Parathyroid adenoma (tissue), 2 donors: ENCODE data around the gene IBA57.
A peak's percentile ranks its signal among the peaks of the same experiment; 100 is the strongest.

Experiments used
- H2AFZ ChIP-seq: fragments of 300-600 bp; sonication (generic); one replicate; pipeline ENCODE4 v1.7.0; 2017; ENCODE audit warnings: antibody characterized with exemption, mild to moderate bottlenecking
- H3K27ac ChIP-seq: fragments of 300-600 bp; sonication (generic); one replicate; pipeline ENCODE4 v1.7.0; 2017
- H3K27me3 ChIP-seq: fragments of 300-600 bp; sonication (generic); one replicate; pipeline ENCODE4 v1.7.0; 2017; ENCODE audit warnings: low read length; ENCODE audit not compliant: control insufficient read depth, insufficient read depth
- H3K36me3 ChIP-seq: fragments of 300-600 bp; sonication (generic); one replicate; pipeline ENCODE4 v1.7.0; 2017; ENCODE audit warnings: low read length; ENCODE audit not compliant: control insufficient read depth, insufficient read depth
- H3K4me1 ChIP-seq: fragments of 300-600 bp; sonication (generic); one replicate; pipeline ENCODE4 v1.7.0; 2017; ENCODE audit warnings: control low read depth
- H3K4me2 ChIP-seq: fragments of 300-600 bp; sonication (generic); one replicate; pipeline ENCODE4 v1.7.0; 2017; ENCODE audit warnings: low read length
- H3K4me3 ChIP-seq: fragments of 300-600 bp; sonication (generic); one replicate; pipeline ENCODE4 v1.7.0; 2017; ENCODE audit warnings: low read depth, low read length
- H3K79me2 ChIP-seq: fragments of 300-600 bp; sonication (generic); one replicate; pipeline ENCODE4 v1.7.0; 2017; ENCODE audit warnings: control low read depth
- H3K9ac ChIP-seq: fragments of 300-600 bp; sonication (generic); one replicate; pipeline ENCODE4 v1.7.0; 2017; ENCODE audit warnings: mild to moderate bottlenecking
- H3K9me3 ChIP-seq: fragments of 300-600 bp; sonication (generic); one replicate; pipeline ENCODE4 v1.7.0; 2017; ENCODE audit warnings: low read length; ENCODE audit not compliant: control insufficient read depth
- CTCF ChIP-seq: fragments of 300-600 bp; sonication (generic); IDR thresholded peaks from one replicate; pipeline ENCODE4 v1.7.0; 2017; ENCODE audit warnings: antibody characterized with exemption, mild to moderate bottlenecking
- donor health status: primary hyperparathyroidism.

Gene IBA57

GRCh38 chr1:228146417-228147150 lies 19.0 kb upstream of the IBA57 start:
- Histone ChIP-seq H3K9me3 (no peaks in the 10 kb centered on the region), H3K4me1 (peaks cover 5% of the 10 kb centered on the region), H3K27ac (no peak overlapping the region), H3K36me3 (no peaks in the 10 kb centered on the region), H3K4me3 (no peak overlapping the region), H3K27me3 (no peaks in the 10 kb centered on the region), H3K9ac (no peak overlapping the region), H2AFZ (no peak overlapping the region), H3K79me2 (peaks cover 50% of the 10 kb centered on the region), H3K4me2 (no peak overlapping the region)
- TF ChIP-seq CTCF = no peak

- H3K27me3 ChIP-seq = no peaks in the 10 kb centered on the region
- no peaks in the 10 kb centered on the region for H3K36me3 ChIP-seq
- no peak overlapping the region for H3K27ac ChIP-seq
- no peaks in the 10 kb centered on the region for H3K9me3 ChIP-seq
- no peak overlapping the region for H3K9ac ChIP-seq
- TF ChIP-seq CTCF = no peak
- peaks cover 6% of the 10 kb centered on the region for H3K4me1 ChIP-seq
- no peak overlapping the region for H2AFZ ChIP-seq
- H3K4me3 ChIP-seq = no peak overlapping the region
- H3K4me2 ChIP-seq = no peak overlapping the region
- H3K79me2 ChIP-seq = peaks cover 50% of the 10 kb centered on the region
Measured at GRCh38 chr1:228147151-228147693, 18.4 kb upstream of the IBA57 start.

GRCh38 chr1:228147768-228148167 lies 17.8 kb upstream of the IBA57 start:
- H3K27ac ChIP-seq = no peak overlapping the region
- no peak overlapping the region for H3K9ac ChIP-seq
- H3K79me2 ChIP-seq = peaks cover 44% of the 10 kb centered on the region
- no peaks in the 10 kb centered on the region for H3K27me3 ChIP-seq
- H3K4me1 ChIP-seq = peaks cover 6% of the 10 kb centered on the region
- TF ChIP-seq CTCF = no peak
- H3K36me3 ChIP-seq = no peaks in the 10 kb centered on the region
- H3K4me3 ChIP-seq = no peak overlapping the region
- no peaks in the 10 kb centered on the region for H3K9me3 ChIP-seq
- no peak overlapping the region for H2AFZ ChIP-seq
- H3K4me2 ChIP-seq = no peak overlapping the region

GRCh38 chr1:228148196-228148861 lies 17.3 kb upstream of the IBA57 start:
- Histone ChIP-seq H3K4me1 (peaks cover 6% of the 10 kb centered on the region), H2AFZ (no peak overlapping the region), H3K4me3 (no peak overlapping the region), H3K4me2 (no peak overlapping the region), H3K79me2 (peaks cover 39% of the 10 kb centered on the region), H3K27me3 (no peaks in the 10 kb centered on the region), H3K9me3 (no peaks in the 10 kb centered on the region), H3K27ac (peak overlapping the region; percentile 91), H3K9ac (no peak overlapping the region), H3K36me3 (no peaks in the 10 kb centered on the region)
- no peak for TF ChIP-seq CTCF
